ENCODE data around the gene COX6B1. TPM values are rescaled to one million over a fixed set of nuclear protein-coding genes. Genes with fewer than 3 reads are reported as not detected.

Gene COX6B1
- total RNA-seq, 1 donor from 2014 or later, result 301 TPM

- intact Hi-C loops (cut with DNase I), result no loop called here
- no peak within 1 kb of the TSS for H3K27ac ChIP-seq
- H3K4me1 ChIP-seq, result no peaks in the 10 kb centered on the region
- peaks cover 0 to 27% of the 10 kb centered on the region in 2 donors for H3K36me3 ChIP-seq
- DNase-seq (ENCODE audit: low spot score in 2 of 2), result no peak
- no peaks in the 10 kb centered on the region for H3K27me3 ChIP-seq
- no peak for TF ChIP-seq CTCF (IDR thresholded peaks at IDR 0.05)
- H3K9me3 ChIP-seq, result no peaks in the 10 kb centered on the region
- no peak within 1 kb of the TSS for H3K4me3 ChIP-seq
These were observed 18.3 kb downstream of the COX6B1 start, which contains the start of gene UPK1A for GRCh38 chr19:35666251-35666913. Gene UPK1A (plus strand): TSS chr19:35666517. CDS start chr19:35666813, 296 bp downstream.

GRCh38 chr19:35669566-35669965 lies 21.4 kb downstream of the COX6B1 start:
- DNase-seq (ENCODE audit: low spot score in 2 of 2), result no peak
- no peak overlapping the region for H3K27ac ChIP-seq
- no peaks in the 10 kb centered on the region for H3K9me3 ChIP-seq
- H3K4me3 ChIP-seq, result no peak overlapping the region
- intact Hi-C loops (cut with DNase I), result no loop called here
- H3K36me3 ChIP-seq, result no peaks in the 10 kb centered on the region
- TF ChIP-seq CTCF (IDR thresholded peaks at IDR 0.05), result no peak
- no peaks in the 10 kb centered on the region for H3K27me3 ChIP-seq
- H3K4me1 ChIP-seq, result no peaks in the 10 kb centered on the region

- no peaks in the 10 kb centered on the region for H3K36me3 ChIP-seq
- no peak for DNase-seq (ENCODE audit: low spot score in 2 of 2)
- no peak for TF ChIP-seq CTCF (IDR thresholded peaks at IDR 0.05)
- H3K9me3 ChIP-seq, result no peaks in the 10 kb centered on the region
- H3K4me3 ChIP-seq, result no peak overlapping the region
- no peaks in the 10 kb centered on the region for H3K27me3 ChIP-seq
- H3K4me1 ChIP-seq, result no peaks in the 10 kb centered on the region
- intact Hi-C loops (cut with DNase I), result no loop called here
- no peak overlapping the region for H3K27ac ChIP-seq
These were observed 21.9 kb downstream of the COX6B1 start for GRCh38 chr19:35669974-35670373.

DNA sequence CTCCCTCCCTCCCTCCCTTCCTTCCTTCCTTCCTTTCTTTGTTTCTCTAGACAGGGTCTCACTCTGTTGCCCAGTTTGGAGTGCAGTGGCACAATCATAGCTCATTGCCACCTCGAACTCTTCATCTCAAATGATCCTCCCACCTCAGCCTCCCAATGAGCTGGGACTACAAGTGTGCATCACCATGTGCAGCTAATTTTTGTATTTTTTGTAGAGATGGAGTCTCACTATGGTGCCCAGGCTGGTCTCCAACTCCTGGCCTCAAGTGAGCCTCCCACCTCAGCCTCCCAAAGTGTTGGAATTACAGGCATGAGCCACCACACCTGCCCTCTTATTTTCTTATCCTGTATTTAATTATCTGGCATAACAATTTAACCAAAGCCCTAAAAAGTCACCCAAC lies 22.6 kb downstream of the COX6B1 start:
- Histone ChIP-seq H3K36me3 (no peaks in the 10 kb centered on the region), H3K4me3 (no peak overlapping the region), H3K27ac (no peak overlapping the region), H3K27me3 (peaks cover 3% of the 10 kb centered on the region), H3K9me3 (no peaks in the 10 kb centered on the region), H3K4me1 (no peaks in the 10 kb centered on the region)
- intact Hi-C loops (cut with DNase I), result no loop called here
- DNase-seq (ENCODE audit: low spot score in 2 of 2), result no peak
- no peak for TF ChIP-seq CTCF (IDR thresholded peaks at IDR 0.05)

DNA sequence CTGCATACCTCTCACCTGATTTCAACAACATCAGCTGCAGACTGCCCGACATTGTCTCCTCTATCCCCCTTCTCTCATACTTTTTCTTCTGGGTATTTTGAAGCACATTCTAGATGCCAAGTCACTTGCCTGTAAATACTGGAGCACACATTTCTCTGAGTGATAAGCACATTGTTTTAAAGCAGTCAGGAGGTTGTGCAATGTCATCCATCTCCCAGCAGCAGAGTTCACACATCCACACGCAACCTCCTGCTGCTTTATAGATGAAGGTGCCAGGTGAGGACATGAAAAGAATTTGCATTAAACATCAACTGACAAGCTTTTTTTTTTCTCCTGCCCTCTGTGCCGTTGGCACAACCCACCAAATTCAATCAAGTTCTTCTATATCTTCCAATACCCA lies 23.7 kb downstream of the COX6B1 start:
- intact Hi-C loops (cut with DNase I), result no loop called here
- Histone ChIP-seq H3K4me3 (no peak overlapping the region), H3K4me1 (no peaks in the 10 kb centered on the region), H3K36me3 (no peaks in the 10 kb centered on the region), H3K27ac (no peak overlapping the region), H3K27me3 (peaks cover 3% of the 10 kb centered on the region), H3K9me3 (no peaks in the 10 kb centered on the region)
- no peak for TF ChIP-seq CTCF (IDR thresholded peaks at IDR 0.05)
- no peak for DNase-seq (ENCODE audit: low spot score in 2 of 2)

Measured in ascending aorta (tissue), 2 donors.